Activated CD4-positive, alpha-beta T cell treated with anti-CD3 and anti-CD28 coated beads, Interleukin-2, Interleukin-4, amounts not matched to agents 100 ng/mL and 50 ng/mL, durations not matched to agents 16 hours and 8 hours (primary cell): Measurements from ENCODE around the gene KCNC1.

ENCODE experiments used
- DNase-seq: peaks from one replicate; pipeline ENCODE4 v3.0.0-alpha.2; 2020; ENCODE audit warnings: low spot score

KCNC1 gene

DNA sequence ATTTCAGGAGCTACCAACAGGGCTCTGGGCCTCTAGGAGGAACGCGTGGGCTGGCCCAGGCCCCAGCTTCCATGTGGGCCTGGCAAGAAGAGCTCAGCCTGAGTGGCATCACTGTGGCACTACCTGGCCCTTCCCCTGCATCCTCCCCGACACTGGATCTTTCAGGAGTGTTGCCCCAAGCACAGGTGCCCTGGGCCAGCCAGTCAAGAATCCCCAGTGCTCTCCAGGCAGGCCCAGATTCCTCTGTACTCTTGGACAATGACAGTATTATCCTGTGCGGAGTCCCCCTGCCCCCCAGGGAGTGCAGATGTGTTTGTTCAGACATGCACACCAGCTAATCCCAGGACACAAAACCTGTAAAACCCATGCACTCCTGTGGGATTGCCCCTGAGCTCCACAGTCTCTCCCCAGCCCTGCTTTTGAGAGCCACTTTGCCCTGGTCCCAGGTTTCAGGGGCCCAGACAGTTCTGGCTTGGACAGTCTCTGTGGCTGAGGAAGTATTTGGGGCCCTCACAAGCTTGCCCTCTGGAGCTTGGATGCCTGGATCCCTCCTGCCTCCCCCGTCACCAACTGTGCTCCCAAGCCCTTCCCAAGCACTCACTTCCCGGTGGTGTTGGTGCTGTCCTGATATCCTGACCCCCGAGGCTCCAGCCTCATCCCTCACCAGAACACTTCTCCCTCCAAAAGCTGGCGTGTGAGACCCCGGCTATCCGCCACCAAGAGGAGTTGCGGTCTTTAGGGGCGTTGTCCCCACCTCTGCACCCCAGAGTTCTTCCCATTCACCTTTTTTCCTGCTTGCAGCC lies 39.9 kb downstream of the KCNC1 start:
- no peak for DNase-seq

DNA sequence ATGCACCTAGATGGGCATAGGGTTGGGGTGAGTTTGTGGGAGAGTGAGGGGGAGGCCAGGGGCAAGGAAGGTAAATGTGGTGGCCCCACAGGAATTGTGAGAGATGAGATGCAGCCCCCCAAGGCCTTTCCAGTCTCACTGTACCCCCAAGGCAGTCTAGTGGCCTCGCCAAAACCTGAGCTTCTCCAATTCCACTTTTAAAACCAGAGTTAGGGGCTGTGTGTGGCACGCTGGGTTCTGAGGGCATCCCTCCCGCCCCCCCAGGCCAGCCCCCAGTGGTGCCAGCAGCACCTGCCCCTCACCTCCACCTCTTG lies 40.4 kb downstream of the KCNC1 start:
- DNase-seq = no peak

DNA sequence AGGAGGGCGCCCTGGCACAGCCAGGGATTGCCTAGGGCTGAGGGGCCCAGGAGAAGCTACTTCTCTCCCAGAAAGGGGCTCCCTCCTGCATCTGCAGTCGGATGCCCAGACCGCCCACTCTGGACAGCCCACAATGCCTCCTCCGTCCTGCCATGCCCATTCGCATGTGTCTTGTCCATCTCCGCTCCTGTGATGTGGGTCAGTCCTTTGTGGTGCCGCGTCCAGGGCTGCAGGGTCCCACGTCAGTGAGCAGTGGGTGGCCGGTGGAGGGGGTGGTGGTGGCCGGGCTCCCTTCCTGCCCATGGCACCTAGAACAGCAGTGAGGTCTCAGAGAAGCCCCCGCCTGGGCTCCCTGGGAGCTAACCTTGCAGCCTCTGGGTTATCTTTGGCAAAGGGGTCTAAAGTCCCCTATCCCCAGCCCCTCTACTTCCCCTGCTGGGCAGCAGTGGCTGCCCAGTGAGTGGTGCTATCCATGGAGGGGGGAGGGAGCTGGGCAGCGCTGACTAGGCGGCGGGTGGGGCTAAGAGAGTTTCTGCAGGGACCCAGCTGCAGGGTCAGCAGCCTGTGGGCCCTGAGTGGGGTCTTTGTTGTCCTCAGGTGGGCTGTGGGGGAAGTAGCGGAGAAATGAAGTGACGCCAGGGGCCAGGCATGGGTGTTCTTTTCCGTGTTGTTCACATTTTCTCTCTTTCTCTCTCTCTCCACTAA lies 41.1 kb downstream of the KCNC1 start:
- DNase-seq = no peak

DNA sequence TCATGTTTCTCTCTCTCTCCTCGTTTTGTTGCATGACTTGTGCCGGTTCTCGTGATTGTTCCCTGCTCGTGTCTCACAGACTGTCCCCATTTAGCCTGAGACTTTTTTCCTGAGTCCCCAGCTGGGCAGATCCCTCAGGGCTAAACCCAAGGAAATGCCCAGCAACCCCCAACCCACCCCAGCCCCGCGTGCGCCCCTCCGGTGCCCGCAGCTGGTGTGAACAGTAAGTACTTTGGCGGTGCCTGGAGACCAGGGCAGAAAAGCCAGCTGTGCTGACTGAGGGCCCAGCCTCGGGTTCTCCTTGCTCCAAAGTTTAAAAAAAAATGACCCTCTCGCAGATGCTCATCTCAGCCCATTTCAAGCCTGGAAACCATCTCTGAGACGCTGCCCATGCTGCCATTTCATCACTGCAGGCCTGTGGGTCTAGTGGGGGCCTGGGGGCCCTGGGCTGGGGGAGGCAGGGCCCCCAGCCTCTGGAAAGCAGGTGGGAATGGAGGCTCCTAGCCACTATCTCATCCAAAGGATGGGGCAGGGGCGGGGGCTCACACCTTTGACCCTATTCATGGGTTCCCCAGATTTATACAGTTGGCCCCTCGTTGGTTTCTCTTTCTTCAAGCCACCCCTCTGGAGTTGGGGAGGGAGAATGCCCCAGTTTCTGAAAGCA lies 41.8 kb downstream of the KCNC1 start:
- DNase-seq = no peak

DNA sequence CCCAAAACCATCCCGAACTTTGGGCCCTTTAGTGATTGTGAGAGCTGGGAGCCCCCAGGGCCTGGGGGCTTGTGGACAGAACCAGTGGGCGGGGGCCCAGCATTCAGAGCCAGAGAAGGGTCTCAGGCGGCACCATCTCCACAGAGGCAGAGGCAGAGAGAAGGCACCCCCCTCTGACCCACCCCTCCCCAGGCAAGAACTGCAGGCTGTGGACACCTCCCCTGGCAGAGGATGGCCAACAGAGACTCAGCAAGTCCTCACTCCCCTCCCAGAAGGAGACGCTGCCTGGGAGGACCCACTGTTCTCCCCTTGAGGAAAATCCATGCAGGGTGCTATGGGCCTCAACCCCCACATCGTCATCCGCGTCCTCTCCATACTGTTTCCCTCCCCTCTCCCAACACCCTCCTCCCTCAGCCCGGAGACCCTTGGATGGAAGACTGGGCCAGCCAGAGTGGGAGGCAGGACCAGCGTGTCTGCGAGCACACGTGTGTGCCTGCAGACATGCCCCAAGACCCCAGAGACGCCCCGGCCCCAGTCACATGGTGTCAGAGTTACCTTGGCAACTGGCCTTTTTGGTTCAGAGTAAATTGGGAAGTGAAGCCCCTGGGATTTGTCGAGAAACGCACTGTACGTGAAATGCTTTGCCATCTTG lies 42.6 kb downstream of the KCNC1 start:
- no peak for DNase-seq

DNA sequence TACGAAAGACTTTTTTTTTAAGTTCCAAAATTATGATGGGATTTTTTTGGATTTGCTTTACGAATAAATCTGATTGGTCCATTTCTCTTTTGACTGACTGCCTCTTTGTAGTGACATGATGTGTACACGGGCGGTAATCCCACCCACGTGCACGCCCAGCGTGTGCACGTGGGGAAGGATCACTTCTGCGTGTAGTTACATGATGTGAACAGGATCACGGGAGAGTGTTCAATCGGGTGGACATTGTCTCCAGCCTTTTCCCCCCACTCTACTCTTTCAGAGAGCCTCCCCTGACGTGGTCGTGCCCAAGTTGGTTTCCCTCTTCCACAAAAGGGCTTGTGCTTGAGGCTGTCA lies 43.1 kb downstream of the KCNC1 start:
- no peak for DNase-seq

DNA sequence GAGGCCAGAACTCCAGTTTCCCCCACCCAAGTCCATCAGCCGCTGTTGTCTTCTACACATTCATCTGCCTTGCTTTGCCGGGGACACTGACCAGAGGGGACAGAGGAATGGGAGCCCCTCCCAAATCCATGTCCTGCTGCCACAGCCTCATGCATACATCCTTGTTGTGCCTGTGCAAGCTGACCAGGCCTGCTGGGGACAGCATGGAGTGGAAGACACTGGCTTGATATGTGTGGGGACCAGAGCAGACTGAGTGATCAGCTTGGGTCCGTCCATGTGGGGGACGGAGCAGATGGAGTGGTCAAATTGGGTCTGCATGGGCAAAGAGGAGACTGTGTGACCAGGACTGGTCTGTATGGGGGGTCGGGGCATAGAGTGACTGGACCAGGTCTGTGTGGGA lies 43.8 kb downstream of the KCNC1 start:
- no peak for DNase-seq

DNA sequence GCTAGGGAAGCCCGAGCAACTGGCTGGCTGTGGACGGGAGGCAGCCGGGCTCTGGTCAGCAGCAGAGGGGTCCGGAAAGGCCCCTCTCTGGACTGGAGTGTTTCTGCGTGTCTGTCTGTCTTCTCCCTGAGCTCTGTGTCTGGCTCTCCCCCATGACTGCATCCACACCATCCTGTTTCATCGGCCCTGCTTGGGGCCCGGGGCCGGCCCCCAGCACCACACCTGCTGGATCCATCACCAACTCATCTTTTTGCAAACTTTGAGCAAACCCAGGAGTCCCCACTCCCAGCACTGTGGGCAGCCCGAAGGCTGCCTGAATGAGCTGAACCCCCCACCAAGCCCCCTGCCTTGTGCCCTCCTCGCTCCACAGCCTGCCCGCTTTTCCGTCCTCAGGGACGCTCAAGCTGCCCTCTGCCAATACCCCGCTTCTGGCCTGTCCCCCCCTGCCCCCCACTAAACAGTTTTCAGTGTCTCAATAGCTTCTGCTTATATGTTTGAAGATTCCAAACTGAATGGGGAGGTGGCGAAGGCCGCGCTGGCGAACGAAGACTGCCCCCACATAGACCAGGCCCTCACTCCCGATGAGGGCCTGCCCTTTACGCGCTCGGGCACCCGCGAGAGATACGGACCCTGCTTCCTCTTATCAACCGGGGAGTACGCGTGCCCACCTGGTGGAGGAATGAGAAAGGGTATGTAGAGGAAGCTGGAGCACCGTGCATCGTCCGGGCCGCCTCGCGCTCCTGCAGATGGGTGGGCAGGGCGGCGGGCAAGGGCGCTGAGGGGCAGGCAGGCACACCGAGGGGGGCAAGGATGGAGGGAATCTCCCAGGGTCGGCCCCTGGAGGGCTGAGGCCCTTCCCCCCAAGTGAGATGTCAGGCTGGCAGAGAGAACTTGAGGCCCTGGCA lies 44.6 kb downstream of the KCNC1 start:
- DNase-seq = no peak

DNA sequence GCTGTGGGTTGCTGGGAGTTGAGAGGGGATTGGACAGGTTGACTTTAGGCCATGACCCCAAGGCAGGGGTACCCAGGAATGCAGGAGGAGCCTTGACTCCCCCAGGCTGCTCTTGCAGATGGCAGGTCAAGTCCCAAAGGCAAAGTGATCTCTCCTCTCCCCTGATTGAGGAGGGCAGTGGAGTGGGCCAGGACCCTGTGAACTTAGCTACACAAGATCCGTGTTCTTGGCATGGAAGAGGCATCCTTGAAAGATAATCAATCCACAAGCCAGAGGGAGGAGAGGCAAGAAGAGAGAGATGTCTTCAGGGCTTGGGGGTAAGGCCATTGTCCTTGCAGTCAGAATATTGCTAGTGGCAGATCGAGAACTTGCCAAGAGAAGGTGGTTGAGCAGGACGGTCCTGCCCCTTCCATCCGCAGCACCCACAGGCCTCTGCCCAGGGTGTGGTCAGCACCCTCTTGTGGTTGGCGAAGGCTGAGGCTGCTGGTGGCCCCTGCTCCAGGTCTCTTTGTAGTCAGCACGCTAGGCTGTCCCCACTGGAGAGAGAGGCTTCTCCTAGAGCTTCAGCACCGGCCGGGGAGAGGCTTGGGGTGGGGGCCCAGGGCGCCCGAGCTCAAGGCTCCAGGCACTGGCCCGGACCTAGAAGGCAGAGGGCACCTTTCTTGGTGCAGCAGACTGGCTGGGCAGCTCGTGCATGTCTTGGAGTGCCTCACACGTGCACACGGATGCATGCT lies 45.4 kb downstream of the KCNC1 start:
- no peak for DNase-seq

DNA sequence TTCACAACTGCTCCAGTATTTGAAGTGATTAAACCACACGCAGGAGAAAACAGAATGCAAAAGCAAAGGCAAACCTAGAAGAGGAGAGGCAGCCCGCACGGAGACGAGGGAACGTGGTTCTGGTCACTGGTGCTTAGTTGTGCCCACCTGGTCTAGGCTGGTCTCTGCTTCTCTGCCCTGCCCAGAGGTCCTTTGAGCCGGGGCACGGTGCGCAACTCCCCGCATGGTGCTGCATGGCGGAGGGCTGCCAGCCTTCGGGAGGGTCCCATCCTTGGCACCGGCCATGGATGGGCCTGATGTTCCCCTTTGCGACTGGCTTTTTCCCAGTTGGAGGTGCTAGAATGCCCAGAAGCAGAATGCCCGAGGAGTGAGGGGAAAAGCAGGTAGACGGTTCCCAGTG lies 46.1 kb downstream of the KCNC1 start:
- DNase-seq = no peak

DNA sequence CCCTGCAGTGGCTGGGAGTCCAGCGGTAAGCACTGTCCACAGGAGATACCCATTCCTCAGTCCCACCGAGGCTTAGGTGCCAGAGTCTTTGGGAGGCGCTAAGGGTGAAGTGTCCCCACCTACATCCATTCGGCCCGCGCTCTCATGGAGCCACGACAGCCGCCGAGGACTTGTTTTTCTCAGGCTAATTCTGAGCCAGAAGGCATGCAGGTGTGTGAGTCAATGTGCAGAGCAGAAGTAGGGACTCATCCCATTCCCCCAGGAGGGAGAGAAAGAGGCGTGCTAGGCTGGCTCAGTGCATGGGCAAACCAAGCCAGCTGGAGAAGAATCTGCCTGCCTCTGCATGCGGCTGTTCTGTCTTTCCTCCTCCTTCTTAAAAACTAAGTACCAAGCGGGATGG lies 46.6 kb downstream of the KCNC1 start:
- no peak for DNase-seq

DNA sequence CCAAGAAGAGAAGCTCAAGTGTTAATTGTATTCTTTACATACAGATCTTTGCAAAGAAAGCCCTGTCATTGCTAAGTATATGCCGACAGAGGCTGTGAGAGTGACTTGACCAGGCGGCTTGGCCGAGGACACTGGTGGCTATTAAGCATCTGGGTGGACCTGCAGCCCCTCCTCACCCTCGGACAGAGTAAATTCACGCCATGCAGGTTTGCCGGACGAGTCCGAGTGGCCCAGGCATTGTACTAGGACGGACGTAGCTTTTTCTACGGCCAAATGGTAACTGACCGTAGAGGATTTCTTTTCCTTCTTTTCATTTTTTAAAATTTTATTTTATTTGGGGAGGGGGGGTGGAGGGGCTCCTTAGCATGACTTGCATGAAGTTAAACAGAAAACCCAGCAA lies 47.0 kb downstream of the KCNC1 start:
- DNase-seq = no peak

DNA sequence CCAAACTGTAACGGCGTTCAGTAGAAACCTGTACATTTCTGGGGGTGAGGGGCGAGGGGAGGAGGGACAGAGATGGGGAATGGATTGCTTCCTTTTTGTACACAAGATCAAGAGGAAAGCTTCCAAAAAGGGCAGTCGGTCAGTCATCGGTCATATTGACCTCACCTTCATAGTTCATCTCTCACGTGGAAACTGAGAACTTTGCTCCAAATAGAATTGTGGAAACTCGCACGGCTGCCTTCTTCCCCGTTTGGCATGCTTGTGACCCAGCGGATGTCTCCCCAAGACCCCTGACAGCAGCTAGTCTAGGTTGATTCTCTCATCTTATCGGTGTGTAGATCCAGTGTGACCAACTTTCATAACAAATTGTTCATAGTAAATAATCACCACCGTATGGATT lies 47.6 kb downstream of the KCNC1 start:
- no peak for DNase-seq

DNA sequence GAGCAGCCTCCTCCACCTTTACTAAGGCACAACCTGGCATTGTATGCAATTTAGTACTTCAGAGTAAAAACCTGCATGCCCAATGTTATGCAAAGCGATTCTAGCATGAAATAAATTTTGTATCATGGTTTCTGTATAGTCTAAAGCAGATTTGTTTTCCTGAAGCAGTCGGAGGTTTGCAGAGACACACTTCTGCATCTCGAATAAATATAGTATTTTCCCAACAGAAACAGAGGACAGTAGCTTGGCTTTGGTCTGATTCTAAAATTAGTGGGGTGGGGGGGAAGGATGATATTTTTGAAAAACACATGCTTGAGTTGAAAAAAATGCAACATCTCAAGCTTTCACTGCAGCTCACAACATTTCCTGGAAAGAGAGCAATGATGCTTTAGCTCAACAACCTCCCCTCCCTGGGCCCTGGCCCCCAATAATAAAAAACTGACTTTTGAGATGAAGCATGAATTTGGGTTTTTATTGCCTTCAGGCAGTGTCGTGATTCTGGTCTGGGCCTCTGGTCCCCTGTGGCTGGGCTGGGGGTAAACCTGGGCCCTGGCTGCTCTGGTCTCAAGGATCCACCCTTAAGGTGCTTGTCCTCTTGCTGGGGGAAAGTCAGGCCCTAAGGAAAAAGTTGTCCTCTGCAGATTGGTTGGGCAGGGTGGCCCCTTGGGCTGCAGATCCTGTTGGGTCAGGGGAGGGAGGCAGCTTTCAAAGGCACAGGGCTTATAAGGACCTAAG lies 48.2 kb downstream of the KCNC1 start:
- no peak for DNase-seq

DNA sequence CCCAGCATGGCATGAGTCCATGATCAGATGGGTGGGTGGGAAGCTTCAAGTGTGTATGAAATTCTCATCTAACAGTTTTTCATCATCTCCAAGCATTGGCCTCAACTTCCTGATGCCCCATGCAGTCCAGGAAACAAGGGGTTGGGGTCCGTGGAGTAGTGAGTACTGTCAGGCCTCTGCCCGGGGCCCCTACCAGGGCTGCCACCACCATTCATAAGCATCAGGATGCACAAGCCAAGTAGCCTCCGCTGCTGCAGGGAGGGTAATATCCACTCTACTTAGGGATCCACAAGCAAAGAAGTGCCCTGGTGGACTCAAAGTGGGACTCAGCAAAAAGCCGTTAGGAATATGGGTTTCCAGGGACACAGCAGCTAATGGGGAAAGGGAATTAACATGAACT lies 49.3 kb downstream of the KCNC1 start:
- no peak for DNase-seq

DNA sequence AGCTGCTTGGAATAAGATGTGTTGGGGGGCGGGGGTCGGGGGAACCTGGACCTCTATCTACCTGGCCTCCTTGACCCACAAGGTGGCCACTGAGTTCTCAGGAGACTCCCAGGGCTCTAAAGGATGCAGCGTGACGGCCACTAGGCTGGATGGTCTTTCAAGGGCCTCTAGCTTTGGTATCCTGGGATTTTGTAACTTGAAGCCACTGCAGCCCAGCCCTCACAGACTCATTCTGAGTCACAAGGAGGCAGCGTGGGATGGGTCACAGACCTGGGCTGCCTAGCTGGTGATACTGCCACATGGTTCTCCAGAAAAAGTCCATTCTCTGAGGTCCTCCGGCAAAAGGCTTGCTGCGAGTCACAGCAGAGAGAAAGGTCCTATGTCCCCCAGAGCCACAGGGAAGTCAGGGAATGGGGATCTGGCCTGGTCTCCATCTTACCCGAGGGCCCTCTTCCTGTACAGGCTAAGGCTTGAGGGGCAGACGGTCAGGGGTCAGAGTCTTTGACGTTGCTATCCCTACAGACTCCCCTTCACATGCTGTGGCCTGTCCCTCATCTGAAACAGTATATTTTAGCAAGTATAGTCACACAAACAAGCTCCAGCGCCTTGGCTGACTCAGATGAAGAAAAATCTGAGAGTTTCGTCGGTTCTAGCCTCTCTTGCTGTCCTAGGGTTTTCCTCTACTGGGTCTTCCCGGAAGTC lies 52.4 kb downstream of the KCNC1 start:
- no peak for DNase-seq

DNA sequence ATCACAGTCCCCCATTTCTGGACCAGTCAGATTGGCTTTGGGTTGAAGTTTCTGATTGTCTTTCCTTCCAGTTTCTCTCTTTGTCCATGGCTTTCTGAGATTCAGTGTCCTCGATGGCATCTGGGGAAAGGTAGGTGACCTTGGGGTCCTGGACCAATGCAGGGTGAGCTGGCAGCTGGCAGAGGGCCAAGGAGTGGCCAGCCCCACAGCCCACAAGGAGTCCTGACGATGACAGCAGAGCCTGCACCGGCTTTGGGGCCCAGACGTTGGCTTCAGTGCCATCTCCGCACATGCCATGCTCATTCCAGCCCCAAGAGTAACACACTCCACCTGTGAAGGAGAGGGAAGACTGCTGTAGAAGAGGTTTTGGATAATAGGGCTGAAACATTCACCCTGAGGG lies 53.5 kb downstream of the KCNC1 start:
- DNase-seq = no peak

DNA sequence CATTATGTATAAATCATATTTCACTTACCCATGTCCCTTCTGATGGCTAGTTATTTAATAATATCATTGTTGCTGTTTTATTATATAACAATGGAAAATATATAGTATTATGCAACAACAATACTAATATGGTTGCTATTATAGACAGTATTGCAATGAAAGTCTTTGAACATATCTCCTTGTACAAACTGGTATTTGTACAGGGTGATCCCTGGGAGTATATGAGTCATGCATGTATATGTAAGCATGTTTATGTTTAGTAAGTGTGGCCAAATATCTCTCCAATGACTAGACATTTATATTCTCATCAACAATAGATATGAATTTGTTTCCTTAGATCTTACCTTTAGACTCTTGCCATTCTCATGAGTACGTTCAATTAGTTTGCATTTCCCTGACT lies 55.9 kb downstream of the KCNC1 start:
- DNase-seq = no peak

DNA sequence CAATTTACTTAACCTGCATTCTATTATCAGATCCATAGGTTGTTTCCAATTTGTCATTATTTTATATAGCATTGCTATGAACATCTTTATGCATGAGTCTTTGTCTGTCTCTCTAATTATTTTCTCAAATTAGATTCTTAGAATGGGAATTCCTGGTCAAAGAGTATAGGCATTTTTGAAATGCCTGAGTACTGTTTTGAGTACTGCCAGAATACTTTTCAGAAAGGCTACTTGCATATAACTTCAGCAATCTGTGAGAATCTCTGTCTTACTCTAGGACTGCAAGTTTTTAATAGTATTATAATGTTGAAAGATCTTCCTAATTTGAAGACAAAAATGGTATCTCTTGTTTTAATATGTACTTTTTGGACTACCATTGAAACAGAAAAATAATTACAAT lies 56.6 kb downstream of the KCNC1 start:
- DNase-seq = no peak

DNA sequence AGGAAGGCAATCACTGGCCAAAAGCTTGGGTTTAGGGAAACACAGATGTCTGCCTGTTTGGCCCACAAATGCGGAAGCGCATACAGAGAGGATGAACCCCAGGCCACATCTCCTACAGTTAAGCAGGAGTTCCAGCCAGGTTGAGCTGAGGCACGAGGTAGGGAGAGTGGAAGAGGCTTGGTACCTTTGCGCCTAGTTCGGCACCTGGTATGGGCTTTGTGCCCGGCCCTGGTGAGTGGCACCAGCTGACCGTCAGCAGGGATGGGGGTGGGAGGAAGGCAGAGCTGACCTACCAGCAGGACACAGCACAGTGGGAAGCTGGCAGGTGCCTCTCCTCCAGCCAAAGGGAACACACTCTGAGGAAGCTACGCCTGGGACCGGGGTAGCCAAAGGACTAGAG lies 57.6 kb downstream of the KCNC1 start:
- no peak for DNase-seq
